ENCODE results near the gene PSTPIP2.
"Not testable (repeated sequence)": the region's sequence is repeated elsewhere in the genome, so short reads cannot be mapped to it uniquely, and the experiment has no call there.

Gene PSTPIP2

GRCh38 chr18:46071653-46072375 is at the start of gene PSTPIP2:
PSTPIP2 (minus strand) TSS chr18:46072260; CDS start chr18:46072188, 72 bp downstream.
- DNase-seq, result peak; percentile 18

GRCh38 chr18:46113751-46114150 is 41.7 kb upstream of the PSTPIP2 start:
- DNase-seq, result no peak

- DNase-seq, result no peak
Measured at GRCh38 chr18:46110406-46110805, 38.3 kb upstream of the PSTPIP2 start.

- DNase-seq, result no peak
Measured at GRCh38 chr18:46109386-46109785, 37.3 kb upstream of the PSTPIP2 start.

- DNase-seq, result peak; percentile 91
Measured at GRCh38 chr18:46104128-46104911, 32.3 kb upstream of the PSTPIP2 start, which contains the start of gene HAUS1. HAUS1 (plus strand) TSS chr18:46104385; CDS start chr18:46104412, 27 bp downstream.

- no peak for DNase-seq
Measured at GRCh38 chr18:46099463-46099862, 27.4 kb upstream of the PSTPIP2 start.

GRCh38 chr18:46098616-46098933 is 26.5 kb upstream of the PSTPIP2 start:
- no peak for DNase-seq

GRCh38 chr18:46097801-46098615 is 25.9 kb upstream of the PSTPIP2 start, which contains the start of gene ATP5F1A:
ATP5F1A (minus strand) TSS chr18:46098296; CDS start chr18:46098231, 65 bp downstream.
- peak; percentile 75 for DNase-seq

GRCh38 chr18:46097431-46097800 is 25.4 kb upstream of the PSTPIP2 start:
- DNase-seq, result no peak

- DNase-seq, result no peak
Measured at GRCh38 chr18:46096651-46097300, 24.7 kb upstream of the PSTPIP2 start.

- no peak for DNase-seq
Measured at GRCh38 chr18:46095532-46095931, 23.5 kb upstream of the PSTPIP2 start.

GRCh38 chr18:46088501-46088900 is 16.4 kb upstream of the PSTPIP2 start:
- not testable (repeated sequence) for DNase-seq

GRCh38 chr18:46084431-46084830 is 12.4 kb upstream of the PSTPIP2 start:
- no peak for DNase-seq

GRCh38 chr18:46080156-46080555 is 8.1 kb upstream of the PSTPIP2 start:
- no peak for DNase-seq

GRCh38 chr18:46079336-46079735 is 7.3 kb upstream of the PSTPIP2 start:
- DNase-seq, result no peak

- DNase-seq, result peak; percentile 57
Measured at GRCh38 chr18:46073474-46074331, 1.6 kb upstream of the PSTPIP2 start.

GRCh38 chr18:46072959-46073358 is 899 bp upstream of the PSTPIP2 start:
- DNase-seq, result no peak

GRCh38 chr18:46072376-46072867 is 362 bp upstream of the PSTPIP2 start:
- DNase-seq, result no peak

GRCh38 chr18:46070815-46071652 is 1.0 kb downstream of the PSTPIP2 start:
- DNase-seq, result no peak

GRCh38 chr18:46070232-46070631 is 1.8 kb downstream of the PSTPIP2 start:
- no peak for DNase-seq

- DNase-seq, result no peak
Measured at GRCh38 chr18:46069524-46069923, 2.5 kb downstream of the PSTPIP2 start.

Data from NCI-H748 treated with DMSO at 0.1 percent for 48 hours (cell line).